ENCODE results near the gene CNOT1.

Gene CNOT1

DNA sequence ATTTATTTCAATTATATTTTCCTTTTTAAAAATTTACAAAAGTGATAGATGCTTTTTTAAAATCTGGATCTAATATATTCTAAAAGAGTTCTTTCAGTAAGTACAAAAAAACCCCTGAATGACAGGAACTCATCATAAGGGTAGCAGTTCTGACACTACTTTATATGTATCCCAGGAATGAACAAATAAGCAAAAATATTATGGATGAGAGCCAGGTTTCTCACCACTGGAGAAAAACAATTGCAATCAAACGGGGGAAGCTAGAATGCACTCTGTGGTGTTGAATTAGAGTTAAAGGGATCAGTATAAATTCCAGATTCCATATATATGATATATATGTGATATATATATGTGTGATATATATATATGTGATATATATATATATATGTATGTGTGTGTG lies 152.8 kb downstream of the CNOT1 start:
- DNase-seq = no peak

DNA sequence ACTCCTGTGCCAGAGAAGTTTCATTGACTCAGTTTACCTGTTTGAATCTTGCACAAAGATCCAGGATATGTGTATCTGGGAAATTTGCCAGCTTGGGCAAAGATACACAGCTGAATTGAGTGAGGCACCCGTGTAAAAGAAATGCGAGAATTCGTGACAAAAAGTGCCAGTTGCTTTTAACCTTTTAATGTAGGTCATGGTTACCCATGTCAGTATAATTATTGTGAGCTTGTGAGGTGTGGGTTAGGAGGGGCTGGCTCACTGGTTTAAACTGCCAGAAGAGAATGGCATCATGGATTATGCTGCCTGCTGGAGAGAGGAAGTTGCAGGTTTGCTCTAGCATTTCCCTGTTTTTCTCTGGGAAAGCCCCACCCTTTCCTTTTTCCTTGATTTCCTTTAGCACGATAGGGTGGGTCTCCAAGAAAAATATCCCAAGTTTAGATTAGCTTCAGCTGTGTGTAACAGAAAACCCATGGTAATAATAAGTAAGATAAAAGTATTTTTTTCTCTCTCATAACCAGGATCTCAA lies 154.5 kb downstream of the CNOT1 start:
- DNase-seq = no peak

DNA sequence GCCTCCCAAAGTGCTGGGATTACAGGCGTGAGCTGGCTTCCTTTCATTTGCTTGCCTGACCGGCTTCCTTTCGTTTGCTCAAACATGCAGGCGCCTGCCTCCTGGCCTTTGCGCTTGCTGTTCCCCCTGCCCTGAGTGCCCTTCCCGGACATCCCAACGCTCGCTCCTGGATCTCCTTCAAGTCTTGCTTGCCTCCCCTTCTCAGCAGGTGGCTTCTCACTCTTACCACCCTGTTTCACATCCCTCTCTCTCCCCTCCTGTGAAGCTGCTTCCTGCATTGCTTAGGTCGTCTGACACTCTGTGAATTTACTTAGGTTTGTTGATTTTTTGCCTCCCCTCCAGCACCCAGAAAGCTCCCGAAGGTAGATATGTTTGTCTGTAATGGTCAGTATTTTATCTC lies 155.3 kb downstream of the CNOT1 start:
- DNase-seq = no peak

DNA sequence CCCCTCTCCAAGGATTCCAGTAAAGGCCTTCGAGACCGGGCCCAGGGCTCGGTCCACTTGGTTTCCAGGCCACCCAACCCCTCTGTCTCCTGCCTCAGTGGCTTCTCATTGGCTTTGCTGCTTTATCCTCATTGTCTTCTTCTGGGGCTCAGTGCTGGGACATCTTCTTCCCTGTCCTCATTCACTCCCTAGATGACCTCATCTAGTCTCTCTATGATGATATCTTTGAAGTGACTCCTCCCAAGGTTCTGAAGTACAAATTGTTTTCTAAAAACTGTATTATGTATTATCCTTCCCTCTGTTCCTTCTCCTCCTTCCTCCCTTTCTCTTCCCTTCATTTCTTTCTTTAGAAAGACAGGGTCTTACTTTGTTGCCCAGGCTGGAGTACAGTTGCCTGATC lies 156.8 kb downstream of the CNOT1 start:
- DNase-seq = no peak

DNA sequence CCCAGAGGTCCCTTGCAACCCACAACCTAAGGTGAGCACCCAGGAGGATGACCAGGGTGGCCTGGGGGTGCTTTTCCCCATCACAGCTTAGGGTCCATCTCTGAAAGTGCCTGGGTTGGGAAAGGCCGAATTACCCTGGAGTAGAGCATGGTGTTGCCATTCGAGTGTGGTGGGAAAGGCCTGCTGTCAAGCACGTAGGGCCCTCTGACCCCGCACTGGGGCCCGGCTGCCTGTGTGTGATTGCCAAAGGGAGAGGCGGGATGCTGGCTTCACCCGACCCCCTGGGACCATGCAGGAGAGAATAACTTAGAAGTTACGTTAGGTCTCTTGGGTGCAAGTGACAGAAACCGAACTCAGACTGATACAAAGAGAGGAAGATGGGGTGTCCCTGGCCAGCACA lies 157.4 kb downstream of the CNOT1 start:
- no peak for DNase-seq

DNA sequence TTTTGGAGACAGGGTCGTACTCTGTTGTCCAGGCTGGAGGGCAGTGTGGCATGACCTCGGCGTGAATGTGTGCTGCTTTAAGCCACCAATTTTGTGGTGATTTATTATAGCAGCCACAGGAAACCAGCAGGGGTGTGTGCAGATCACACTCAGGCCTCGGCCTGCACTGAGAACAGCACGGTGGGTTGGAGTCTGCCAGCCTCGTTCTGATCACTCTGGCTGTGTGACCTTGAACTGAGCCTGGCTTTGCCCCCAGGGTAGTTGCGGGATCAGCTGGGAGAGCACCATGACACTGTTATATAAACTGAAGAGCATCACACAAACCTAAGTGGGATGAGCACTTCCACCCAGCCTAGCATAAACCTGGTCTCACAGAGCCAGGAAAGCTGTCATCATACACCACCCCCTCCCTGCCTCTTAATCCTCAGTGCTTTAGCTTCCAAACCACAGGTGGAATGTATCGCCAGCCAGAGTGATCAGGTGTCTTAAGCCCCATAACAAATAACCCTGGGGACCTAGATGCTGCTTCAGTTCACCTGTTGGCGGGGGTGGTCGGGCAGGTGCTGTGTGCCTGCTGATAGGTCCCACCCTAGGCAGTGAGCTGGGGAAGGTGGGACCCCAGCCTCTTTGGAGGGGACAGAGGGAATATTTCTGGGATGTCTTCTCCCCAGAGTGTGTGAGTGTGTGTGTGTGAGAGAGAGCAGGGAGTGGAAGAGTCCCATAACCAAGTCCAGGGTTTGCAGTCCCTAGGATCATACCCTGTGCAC lies 158.2 kb downstream of the CNOT1 start:
- DNase-seq = peak; percentile 1 to 55 (median 8)

Data from NCI-H1417 (cell line).